HG02678 (cell line): Measurements from ENCODE around the gene RGS21.
"Not testable (repeated sequence)": the region's sequence is repeated elsewhere in the genome, so short reads cannot be mapped to it uniquely, and the experiment has no call there.

ENCODE experiments used
- ATAC-seq: cut with Tn5 transposase; IDR thresholded peaks from one replicate; pipeline ENCODE4 v1.9.1; 2021; ENCODE audit warnings: mild to moderate bottlenecking, moderate library complexity; ENCODE audit not compliant: unreplicated experiment

RGS21 gene, protein sequence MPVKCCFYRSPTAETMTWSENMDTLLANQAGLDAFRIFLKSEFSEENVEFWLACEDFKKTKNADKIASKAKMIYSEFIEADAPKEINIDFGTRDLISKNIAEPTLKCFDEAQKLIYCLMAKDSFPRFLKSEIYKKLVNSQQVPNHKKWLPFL

DNA sequence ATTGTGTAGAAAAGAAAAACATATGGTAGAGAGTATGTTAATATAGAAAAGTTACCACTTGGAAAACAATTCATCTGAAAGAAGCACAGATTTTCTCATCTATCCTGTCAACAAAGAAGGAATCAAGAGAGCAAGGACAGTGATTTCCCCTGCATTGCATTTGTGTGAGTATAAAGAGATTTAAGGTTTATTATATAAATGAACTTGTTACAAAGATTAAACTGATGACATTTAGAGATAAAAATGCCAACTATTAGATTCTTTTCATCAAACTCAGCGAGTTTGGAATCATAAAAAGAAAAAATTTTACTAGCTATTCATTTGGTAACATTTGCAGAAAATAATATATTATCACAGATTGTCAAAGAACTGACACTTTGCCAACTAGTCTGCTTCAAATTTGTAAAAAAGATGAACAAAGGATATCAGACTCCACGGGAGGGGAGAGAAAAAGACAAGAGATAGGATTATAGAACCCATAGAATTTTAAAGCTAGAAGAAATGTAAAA lies at the start of gene RGS21:
TSS of gene RGS21 (plus strand) at position 51 of the 509 bp plus-strand sequence. CDS start 26,045 bp downstream, outside the sequence.
- no peak for ATAC-seq

DNA sequence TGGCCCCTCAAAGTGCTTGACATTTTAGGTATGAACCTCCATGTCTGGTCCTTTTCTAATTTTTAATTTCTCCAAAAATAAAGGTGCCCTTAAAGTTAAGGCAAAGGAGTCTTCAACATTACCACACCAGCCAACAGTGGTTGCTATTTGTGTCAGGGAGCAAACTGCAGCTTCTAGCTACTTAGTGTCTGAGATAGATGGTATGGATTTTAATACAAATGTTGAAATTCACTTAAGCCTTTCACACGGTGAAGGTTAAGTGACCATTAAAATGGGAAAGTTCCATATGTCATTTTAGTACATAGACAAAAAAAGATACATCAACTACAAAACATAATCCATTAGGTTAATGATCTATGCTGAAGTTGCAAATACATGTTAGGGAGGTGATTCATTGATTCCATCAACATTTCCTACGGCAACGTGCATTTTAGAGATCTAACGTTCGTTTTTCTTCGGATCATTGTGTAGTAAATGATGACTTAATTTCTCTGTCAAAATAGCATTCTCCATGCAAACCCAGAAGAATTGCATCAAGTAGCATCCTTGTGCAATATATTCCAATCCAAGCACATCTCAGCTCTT lies 48.2 kb upstream of the RGS21 start:
- ATAC-seq: no peak

DNA sequence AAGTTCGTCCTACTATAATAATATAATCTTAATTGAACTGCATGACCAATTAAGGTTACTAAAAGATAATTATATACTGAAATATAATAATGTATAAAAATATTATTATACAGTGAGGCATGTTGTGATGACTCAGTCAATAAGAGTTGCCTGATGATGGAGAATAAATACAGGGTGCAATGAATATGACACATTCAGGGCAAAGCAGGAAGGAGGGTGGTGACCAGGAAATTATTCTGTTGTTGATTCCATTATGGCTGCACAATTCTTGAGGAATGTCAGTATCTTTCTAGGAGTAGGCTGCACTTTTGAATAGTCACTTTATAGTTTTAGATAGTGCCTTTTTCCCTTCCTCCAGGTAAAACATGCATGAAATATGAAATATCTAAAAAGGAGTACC lies 46.4 kb upstream of the RGS21 start:
- ATAC-seq: no peak

DNA sequence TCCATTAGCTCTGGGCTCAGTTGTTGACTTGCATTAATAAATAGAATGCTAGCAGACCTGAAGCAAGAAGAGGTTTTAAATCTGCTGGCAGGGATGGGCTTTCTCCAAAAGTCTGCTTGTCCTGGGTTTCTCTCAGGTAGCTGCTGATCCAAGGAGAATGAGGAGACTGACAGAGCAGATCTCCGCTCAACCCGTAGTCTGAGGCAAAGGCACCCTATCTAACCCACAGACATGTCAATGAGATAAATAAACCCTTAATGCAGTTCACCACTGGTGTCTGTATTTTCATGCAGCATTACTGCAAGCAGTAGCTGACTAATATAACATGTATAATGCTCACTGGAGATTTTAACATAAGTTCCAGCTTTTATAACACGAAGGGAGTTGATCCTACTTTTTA lies 44.1 kb upstream of the RGS21 start:
- no peak for ATAC-seq

DNA sequence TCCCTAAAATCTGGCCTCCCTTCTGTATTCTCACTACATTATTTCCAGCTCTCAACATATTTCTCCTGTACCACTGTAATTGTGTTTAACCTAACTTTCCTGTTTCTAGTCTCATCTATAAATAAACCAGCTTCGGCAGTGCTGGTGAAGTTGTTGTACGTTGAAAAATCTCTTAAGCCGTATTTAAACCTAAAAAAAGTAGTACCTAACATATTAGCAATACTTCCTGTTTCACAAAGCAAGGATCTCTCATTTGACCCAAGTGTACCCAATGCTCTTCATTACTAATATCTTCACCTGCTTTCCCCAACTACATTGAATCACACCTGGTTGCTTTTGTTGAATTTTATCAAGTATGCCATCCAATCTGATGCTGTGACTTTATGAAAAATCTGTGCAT lies 42.2 kb upstream of the RGS21 start:
- ATAC-seq: no peak

DNA sequence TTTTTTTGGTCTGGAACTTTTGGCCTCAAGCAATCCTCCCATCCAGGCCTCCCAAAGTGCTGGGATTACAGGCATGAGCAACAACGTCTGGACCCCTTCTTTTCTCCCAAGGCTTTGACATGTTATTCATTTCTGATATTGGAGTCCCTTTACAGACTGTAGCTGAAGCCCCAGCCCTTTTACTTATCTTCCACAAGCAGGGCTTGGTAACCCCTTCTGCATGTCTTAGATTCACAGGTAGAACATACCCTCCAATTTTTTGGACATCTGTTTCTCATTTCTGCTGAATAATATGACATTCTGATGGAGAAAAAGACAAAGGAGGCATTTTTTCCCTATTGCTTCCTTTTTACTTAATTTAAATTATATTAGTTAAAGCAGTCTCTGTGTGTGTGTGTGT lies 39.2 kb upstream of the RGS21 start:
- ATAC-seq: no peak

DNA sequence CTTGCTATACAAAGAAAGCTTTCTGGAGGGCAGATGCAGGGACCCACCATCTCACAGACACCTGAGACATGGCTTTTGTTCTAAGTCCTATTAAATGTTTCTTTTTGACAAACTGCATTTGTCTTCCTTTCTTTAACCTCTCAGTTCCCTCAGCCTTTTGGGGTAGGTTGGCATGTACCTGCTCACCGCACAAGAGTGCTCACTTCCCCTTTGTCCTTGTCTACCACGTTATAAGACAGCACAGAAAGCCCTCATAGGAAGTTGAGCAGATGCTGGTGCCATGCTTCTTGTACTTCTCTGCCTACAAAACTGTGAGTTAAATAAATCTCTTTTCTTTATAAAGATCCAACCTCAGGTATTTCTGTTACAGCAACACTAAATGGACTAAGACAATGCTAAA lies 31.9 kb upstream of the RGS21 start:
- ATAC-seq: no peak

DNA sequence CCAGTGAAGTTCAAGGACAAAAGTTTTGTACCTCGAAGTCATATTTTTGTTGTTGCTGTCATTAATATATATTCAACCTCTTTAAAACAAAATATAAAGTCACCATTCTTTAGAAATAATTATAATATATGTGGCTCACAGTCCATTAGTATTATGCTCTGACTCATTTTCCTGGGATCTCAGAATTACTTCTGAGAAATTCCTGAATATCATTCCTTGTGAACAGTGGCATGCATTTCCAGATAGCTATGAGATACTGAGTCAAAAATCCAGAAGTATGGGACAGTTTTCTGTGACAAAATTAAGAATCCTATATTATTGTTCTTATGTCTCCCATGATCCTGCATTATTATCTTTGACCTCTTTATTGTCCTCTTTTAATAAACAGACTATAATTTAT lies 13.8 kb upstream of the RGS21 start:
- ATAC-seq: no peak

DNA sequence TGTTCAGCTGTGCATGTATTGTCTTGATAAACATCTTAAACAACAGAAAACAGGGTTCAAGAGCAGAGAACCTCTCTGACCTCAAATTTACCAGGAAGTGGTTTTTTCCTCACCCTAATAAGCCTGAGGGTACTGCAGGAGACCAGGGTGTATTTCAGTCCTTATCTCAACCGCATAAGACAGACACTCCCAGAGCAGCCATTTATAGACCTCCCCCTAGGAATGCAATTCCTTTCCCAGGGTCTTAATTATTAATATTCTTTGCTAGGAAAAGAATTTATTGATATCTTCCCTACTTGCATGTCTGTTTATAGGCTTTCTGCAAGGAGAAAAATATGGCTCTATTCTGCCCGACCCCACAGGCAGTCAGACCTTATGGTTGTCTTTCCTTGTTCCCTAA lies 8.5 kb upstream of the RGS21 start:
- not testable (repeated sequence) for ATAC-seq

DNA sequence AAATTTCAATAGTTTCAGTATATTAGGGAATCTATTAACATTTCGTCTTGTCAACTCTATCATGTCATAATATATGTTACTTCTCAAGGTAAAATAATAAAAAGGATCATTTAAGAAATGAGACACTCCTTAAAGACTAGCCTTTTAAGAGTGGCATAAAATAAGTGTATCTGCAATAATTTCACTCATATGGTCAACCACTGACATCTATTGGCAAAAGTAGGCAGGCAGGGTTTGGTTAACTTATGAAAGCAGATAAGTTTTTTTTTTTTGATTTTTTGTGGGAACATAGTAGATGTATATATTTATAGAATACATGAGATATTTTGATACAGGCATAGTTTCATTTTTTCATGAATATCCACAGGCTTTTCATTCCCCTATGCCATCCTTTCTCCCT lies 5.5 kb upstream of the RGS21 start:
- no peak for ATAC-seq

DNA sequence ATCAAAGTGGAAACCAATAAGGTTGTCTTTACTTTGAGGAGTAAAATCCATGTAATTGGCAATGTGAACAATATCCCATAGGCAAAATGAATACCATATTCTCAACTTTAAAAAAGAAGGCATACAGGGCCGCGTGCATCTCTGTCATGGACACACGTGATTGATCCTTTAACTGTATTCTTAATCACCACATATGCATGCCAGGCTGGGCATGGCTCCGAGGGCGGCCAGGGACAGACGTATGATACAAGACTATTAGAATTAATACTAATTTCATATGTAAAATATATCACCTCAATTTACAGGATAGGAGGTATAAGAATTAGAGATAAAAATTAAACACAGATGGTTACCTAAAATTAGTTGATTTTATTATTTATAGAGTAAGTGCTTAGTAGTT lies 11.2 kb downstream of the RGS21 start:
- no peak for ATAC-seq

DNA sequence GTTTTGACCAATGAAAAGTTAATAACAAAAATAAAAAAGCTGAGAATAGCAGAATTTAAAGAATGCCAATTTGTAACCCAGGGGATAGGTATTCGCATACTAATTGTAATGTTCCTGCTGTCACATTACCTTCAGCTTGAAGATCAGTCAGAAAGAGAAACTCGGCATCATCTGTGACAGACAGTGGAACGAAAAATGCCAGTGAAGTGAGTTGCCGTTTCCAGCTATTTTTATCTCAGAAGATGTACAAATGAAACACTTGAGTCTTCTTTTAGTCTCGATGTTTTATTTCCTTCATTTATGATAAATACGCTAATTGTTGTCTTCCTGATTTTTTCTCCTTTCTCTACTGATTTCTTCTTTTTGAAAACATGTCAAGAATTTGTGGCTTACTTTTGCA lies 26.1 kb downstream of the RGS21 start:
- no peak for ATAC-seq

DNA sequence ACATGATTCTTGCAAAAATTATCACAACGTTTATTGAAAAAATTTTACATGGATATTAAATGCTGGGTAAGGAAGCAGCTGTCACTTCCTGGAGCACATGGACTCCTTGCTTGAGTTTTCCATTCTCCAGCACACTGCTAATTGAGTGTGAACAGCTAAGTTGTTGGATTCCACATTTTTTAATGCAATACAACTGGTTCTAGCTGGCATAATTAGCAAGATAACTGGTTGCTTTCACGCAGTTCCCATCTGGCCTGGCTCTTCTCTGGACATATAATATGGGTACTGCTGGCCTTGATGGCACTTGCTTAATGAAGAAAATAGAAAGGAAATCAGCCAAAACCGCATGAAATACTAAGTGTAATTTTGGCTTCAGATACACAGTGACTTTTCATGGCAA lies 26.6 kb downstream of the RGS21 start:
- no peak for ATAC-seq

DNA sequence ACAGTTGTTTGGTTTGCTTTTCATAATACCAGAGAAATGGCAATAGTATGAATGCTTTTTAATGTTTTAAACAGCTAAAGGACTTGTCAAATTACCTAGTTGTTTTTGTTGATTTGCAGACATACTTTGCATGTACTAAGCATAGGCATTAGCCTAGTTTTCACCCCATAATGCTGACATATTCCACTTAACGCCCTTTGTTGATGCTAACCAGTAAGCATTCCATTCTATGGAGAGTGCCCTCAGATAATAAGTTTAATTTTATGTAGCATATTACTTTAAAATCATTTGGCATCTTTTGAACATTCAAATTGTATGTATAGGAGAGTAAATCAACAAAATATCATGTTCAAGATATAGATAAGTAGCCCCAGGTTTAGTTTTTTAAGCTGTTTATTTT lies 32.5 kb downstream of the RGS21 start:
- ATAC-seq: no peak

DNA sequence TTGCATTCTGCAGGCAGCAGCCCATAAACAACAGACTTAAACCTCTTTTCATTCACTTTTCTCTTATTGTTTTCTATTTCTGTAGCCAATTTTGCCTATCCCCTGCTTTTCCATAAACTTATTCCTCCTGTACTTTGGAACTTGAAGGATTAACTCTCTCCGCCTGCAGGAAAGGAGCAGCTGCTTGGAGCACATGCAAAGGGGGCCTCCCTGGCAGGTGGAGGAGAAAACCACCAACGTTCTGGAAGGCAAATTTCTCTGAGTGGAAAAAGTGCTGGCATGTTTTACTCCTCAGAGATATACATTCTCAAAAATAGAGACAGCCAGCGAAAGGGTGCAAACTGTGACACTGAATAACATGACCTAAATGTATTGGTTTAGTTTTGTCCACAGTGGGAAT lies 33.6 kb downstream of the RGS21 start:
- ATAC-seq: no peak

DNA sequence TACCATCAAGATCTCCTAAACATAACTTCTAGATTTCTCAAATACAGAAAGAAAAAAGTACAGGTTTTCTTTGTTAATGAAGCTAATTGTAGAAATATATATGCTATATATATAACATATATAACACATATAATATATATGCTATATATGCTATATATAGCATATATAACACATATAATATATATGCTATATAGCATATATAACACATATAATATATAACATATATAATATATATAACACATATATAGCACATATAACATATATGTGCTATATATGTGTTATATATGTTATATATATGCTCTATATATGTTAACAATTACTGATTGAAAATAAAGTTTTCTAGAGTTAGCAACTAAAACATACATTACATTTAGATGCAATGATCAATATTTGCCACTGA lies 34.8 kb downstream of the RGS21 start:
- ATAC-seq: no peak

DNA sequence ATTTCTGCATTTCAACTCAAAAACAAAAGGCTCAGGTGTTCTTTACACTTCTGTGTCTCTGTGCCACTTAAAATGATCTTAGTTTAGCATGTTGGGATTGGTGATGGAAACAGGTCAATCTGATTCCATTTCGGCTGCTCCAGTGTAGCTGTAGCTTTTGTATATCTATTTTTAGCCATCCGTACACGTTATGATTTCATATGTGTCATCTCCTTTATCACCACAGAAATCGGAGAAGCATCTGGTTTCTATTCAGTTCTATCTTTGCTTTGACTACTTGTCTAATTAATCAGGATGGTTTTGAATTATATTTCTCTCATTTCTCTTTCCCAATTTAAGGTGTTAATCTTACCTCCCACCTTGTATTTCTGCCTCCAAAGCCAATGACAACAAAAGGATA lies 41.1 kb downstream of the RGS21 start:
- ATAC-seq: no peak

DNA sequence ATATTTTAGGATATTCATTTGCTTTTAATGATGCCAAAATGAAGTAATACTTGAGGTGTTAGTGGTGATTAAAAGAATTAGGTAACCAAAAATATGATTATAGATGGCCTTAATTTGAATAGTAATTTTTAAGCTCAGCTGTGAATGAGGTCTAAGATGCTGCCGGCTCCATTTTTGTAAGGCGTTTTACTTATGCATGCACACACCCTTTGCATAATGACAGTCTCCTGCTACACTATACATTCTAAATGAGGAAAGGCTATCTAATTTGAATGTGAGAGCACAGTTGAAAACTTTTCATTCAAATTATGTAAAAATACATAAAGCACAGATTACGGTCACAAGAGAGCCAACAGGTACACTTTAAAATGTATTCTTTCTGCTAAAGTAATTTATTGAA lies 41.6 kb downstream of the RGS21 start:
- ATAC-seq: no peak

DNA sequence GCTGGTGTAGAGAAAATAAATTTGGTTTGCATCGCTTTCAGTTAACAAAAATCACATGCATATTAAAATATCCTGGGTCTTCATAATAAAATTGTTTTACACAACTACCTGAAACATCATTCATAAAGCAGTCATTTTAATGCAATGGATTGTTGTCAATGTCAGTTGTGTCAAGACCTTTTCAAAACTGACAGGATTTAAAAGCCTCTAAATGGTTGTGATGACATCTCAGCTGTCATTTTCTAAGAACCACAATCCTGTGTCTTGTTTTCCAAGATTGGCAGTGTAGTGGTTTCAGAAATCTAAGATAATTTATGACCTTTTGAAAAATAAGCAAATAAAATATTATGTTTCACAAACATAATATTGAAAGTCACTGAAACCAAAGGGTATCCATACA lies 42.0 kb downstream of the RGS21 start:
- no peak for ATAC-seq

DNA sequence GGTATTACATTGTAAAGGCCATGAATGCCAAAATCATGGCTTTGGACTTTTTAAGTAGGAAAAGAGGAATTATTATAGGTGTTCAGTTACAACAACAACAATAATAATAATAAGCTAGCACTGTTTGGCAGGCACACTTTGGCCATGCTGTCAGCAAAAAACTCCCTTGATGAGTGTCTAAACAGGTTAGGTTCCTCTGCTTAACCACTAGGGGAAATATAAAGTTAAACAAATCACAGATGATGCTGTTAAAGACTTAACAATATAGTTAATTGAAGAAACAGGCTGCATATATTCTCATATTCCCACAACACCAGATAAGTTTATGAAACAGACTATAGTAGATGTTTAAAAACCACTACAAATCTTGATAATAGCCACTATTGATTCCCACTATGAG lies 46.4 kb downstream of the RGS21 start:
- ATAC-seq: no peak

DNA sequence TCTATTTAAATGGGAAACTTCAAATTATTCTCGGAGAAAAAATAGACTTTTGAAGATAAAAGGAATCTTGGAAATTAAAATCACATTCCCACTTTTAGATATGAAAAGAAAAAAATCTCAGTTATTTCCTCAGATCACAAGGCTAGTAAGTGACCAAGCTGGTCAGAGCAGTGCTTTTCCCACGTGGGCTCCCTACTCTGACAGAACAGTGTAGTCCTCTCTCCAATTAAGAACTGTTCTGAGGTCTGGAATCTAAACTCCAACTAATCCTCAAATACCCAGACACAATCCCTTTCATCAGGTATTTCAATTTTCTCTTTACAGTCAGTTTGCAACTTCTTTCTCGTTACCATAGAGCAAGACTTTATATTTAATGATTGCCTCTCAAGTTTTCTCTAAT lies 50.6 kb downstream of the RGS21 start:
- no peak for ATAC-seq

DNA sequence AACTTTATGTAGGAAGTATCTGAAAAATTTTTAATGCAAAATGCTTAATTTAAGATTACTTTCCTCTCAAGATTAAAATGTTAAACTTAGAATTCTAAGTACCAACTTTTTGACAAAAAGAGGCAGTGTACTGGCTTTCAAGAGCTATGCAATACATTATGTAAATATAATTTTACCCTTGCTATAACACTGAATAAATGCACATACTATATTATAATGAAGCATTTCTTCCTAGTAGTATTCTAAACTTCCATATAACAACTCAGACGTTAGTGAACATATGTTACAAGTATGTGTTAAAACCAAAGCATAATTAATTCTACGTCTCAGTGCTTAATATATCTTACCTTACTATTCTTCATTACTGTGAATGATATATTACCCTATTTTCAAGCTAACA lies 58.5 kb downstream of the RGS21 start:
- no peak for ATAC-seq

DNA sequence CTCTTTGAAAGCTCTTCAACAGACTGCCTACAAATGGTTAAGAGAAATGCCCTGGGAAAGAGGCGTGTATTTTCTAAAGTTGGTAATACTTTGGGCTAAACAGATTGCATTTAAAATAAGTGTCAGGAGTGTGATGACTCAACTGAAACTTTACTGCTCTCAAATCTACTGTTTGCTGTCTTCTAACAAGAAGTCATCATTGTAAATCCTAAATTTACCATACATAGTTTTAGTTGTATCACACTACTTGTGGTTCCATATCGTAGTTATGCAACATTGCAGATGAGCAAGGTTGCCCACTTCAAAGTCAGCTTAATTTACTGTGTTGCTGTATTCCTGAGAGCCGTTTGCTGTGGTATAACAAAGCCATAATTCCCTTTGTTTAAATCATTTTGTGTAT lies 59.6 kb downstream of the RGS21 start:
- ATAC-seq: no peak
